ENCODE results near the gene OVCH1.
"Not testable (repeated sequence)": the region's sequence is repeated elsewhere in the genome, so short reads cannot be mapped to it uniquely, and the experiment has no call there.

Gene OVCH1

DNA sequence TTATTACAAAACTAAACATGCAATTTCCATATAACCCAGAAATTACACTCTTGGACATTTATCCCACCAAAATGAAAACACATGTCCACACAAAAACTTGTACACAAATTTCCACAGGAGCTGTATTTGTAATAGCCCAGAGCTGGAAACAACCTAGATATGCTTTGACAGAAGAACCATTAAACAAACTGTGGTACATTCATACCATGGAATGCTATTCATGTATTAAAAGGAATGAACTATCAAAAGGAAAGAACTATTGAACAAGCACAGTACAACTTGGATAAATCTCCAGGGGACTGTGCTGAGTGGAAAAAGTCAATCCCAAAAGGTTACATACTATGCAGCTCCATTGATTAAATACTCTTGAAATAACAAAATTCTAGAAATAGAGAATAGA lies 80.7 kb downstream of the OVCH1 start:
- DNase-seq (ENCODE audit: extremely low read depth in 1 of 2, low read depth in 1 of 2): no peak

DNA sequence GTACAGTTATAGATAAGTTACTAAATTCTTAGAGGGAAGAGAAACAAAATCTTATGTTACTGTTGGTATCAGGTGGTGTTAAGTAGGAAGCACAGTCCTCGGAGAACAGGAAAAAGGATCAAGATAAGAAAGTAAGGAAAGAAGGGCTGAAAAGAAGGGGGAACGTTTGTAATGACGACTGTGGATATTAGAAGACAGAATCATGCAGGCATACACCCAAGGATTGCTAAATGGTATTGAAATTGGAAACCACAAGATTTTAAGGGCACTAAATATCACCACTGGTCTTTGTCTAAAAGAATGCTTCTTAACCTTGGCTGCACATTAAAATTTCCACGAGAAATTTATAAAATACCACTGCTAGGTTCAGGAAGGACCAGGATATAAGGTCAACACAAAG lies 82.4 kb downstream of the OVCH1 start:
- DNase-seq (ENCODE audit: extremely low read depth in 1 of 2, low read depth in 1 of 2): no peak

DNA sequence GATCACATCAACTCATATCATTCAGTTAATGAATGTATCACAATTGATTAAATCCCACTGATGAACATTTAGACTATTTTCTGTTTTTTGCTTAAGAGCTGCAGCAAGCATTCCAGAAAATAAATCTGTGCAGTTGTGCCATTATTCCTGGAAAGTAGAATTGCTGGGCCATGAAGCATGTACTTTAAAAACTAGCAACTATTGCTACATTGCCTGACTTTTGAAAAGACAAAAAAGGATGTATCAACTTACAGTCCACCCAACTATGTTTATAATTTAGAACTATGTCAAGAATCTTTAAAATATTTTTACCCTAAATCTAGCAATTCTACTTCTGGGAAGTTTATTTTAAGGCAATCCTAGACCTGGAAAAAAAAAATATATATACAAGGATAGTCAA lies 83.1 kb downstream of the OVCH1 start:
- DNase-seq (ENCODE audit: extremely low read depth in 1 of 2, low read depth in 1 of 2): no peak

DNA sequence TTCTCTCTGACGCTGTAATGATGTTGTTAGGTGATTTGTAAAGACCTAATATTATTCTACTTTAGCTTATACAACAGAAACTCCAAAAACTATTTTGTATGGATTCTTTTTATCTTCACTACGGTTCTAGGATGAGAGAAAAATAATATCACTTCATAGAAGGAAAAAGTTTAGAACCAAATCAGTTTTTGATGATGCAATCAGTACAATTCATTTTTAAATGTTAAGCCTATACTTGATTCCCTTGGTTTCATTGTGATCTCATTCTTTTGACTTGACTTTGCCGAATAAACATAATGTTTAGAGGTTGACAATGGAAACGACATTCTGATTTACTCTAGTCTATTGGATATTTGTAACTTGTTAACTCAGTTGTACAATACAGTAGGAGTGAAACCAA lies 91.9 kb downstream of the OVCH1 start:
- no peak for DNase-seq (ENCODE audit: extremely low read depth in 1 of 2, low read depth in 1 of 2)

DNA sequence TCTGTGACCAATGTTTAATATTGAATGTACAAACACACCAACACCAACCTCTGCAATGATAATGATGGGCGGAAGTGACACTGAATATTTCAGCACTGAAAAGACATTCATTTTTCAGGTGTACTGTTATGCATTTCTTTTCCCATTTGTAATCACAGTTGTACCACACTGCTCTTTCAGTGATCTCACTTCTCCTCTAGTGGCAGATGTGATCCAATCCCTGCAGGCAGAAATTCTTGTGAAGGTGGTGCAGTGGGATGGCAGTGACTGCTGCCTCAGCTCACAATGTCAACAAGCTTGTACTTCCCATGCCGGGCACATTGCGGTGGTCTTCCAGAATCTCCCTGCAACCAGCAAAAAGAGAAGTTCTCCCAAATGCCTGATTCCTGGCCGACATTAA lies 93.5 kb downstream of the OVCH1 start:
- no peak for DNase-seq (ENCODE audit: extremely low read depth in 1 of 2, low read depth in 1 of 2)

DNA sequence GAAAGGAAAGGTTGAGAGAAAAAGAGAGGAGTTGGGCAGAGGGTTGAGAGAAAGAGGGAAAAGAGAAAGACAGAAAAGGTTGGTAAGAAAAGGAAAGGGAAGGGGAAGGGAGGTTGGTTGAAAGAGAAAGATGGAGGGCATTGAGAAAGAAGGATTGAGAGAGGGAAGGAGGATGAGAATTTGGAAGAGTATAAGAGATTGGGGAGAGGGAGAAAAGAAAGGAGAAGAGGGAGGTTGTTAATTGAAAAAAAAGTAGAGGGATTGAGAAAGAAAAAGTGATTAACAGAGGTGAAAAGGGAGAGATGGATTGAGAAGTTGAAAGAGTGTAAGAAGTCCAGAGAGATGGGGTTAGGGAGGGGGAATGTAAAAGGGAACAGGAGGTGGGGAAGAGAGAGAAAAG lies 95.0 kb downstream of the OVCH1 start:
- DNase-seq (ENCODE audit: extremely low read depth in 1 of 2, low read depth in 1 of 2): no peak

DNA sequence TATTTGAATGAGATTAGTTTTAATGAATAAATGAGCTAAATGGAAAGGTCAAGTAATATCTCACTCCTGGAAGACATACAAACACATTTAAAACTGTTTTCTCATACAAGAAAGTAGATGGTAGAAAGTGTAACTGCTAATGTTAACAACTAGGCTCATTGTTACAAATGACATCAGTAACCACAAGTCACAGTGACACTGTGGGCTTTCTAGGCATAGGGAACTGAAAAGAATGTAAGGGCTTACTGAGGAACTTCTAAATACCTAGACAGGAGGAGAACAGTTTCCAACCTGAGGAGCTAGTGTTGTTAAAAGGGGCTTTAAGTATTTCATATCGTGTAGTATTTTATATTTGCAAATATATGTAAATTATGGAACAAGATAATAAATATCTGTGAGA lies 99.0 kb downstream of the OVCH1 start:
- DNase-seq (ENCODE audit: extremely low read depth in 1 of 2, low read depth in 1 of 2): no peak

DNA sequence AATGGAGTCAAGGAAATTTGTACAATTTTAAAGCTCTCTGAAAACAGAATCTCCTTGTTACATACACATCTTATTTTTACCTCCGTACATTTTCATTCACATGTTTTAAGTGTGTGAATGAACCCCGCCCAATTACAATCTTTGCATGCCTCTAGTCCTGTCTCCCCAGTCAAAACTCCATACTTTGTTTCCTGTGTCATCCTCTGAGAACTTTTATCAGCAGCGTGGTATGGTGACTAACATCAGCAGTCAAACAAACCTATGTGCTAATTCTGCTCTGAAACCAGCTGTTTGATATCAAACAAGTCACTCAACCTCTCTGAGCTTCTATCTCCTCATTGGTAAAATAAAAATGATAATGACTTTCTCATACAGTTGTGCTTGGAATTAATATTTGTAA lies 100.7 kb downstream of the OVCH1 start:
- DNase-seq (ENCODE audit: extremely low read depth in 1 of 2, low read depth in 1 of 2): no peak

DNA sequence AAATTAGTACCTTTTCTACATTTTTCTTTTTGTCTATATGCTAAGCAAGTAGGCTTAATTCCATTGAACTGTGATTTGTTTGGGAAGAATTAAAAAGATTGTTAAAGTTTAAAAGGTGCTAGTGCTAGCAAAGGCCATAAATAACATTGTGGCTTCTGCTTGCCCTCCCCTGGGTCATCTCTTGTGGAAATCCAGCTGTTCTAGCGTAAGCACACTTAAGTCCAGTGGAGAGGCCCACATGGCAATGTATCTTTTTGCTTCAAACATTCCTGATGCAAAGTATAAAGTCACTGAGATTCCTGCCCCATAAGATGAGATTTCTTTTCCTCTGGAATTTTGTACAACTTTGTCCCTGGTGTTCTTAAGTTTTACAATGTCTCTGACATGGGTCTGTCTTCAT lies 102.1 kb downstream of the OVCH1 start:
- no peak for DNase-seq (ENCODE audit: extremely low read depth in 1 of 2, low read depth in 1 of 2)

DNA sequence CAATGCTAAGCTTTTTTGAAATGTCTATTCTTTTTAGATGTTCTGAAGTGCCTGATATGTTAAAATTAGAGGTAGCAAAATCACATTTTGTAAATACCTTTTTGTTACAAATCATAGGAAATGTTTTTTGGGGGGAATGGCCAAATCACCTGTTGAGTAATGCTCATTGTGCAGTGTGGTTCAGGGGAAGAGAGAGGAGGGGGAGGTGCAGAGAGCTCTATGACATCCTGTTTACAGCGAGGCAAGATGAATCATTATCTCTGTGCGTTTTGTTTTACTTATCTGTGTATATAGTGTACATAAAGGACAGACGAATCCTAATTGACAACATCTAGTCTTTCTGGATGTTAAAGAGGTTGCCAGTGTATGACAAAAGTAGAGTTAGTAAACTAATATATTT lies 107.1 kb downstream of the OVCH1 start:
- not testable (repeated sequence) for DNase-seq (ENCODE audit: extremely low read depth in 1 of 2, low read depth in 1 of 2)

DNA sequence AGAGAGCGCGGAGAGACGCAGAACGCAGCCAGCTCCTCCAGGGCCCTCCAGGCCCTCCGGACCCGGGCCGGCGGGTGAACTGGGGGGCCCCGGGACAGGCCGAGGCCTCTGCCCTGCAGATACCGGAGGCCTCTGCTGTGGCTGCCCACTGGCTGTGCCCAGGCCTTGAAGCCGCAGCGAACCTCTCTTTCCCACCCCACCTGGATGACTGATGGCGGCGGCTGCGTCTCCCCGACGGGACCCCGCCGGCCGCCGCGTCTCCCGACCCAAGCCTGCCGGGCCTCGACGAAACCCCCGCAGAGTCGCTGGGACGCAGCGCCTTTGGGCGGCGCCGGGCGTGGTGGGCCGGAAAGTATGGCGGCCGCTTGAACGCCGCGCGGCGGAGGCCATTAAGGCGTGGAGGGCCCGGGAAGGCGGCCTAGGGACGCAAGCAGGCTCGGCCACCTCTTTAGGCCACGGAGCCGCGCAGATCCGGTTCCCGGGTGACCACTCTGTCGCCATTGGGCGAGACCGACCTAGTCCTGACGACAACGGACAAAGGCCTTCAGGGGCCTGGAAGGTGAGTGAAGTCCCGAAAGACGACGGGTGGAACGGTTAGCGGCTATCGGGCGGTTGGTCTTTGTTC lies 108.1 kb downstream of the OVCH1 start:
- DNase-seq (ENCODE audit: extremely low read depth in 1 of 2, low read depth in 1 of 2): no peak

DNA sequence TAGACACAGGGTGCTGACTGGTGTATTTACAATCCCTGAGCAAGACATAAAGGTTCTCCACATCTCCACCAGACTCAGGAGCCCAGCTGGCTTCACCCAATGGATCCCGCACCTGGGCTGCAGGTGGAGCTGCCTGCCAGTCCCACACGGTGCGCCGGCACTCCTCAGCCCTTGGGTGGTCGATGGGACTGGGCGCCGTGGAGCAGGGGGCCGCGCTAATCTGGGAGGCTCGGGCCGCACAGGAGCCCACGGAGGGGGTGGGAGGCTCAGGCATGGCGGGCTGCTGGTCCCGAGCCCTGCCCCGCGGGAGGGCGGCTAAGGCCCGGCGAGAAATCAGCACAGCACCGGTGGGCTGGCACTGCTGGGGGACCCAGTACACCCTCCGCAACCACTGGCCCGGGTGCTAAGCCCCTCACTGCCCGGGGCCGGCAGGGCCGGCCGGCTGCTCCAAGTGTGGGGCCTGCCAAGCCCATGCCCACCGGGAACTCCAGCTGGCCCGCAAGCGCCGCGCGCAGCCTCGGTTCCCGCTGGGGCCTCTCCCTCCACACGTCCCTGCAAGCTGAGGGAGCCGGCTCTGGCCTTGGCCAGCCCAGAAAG lies 111.3 kb downstream of the OVCH1 start:
- not testable (repeated sequence) for DNase-seq (ENCODE audit: extremely low read depth in 1 of 2, low read depth in 1 of 2)

DNA sequence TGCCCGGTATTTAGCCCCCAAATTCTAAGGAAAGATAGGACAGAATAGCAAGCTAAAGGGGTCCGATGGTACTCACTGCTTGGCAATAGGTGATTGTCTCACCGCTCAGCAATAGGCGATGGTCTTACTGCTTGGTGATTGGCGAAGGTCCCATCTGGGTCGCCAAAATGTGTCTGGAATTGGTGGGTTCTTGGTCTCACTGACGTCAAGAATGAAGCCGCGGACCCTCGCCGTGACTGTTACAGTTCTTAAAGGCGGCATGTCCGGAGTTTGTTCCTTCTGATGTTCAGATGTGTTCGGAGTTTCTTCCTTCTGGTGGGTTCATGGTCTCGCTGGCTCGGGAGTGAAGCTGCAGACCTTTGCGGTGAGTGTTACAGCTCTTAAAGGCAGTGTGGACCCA lies 112.3 kb downstream of the OVCH1 start:
- not testable (repeated sequence) for DNase-seq (ENCODE audit: extremely low read depth in 1 of 2, low read depth in 1 of 2)

DNA sequence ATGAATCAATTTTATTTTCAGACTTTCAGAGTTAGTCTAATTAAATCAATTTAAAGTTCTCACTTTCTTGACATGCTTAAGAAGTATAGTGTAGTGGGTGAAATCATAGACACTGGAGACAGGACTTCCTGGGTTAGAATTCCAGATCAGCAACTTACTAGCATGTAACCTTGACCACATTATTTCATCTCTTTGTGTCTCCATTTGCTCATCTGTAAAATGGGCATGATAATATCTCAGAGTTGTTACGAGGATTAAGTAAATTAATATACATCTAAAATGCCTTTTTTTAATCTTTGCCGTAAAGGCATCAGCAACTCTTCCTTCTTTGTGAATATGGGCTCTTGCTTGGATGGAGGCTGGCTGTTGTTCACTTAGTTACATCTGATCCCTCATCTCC lies 115.2 kb downstream of the OVCH1 start:
- DNase-seq (ENCODE audit: extremely low read depth in 1 of 2, low read depth in 1 of 2): no peak

DNA sequence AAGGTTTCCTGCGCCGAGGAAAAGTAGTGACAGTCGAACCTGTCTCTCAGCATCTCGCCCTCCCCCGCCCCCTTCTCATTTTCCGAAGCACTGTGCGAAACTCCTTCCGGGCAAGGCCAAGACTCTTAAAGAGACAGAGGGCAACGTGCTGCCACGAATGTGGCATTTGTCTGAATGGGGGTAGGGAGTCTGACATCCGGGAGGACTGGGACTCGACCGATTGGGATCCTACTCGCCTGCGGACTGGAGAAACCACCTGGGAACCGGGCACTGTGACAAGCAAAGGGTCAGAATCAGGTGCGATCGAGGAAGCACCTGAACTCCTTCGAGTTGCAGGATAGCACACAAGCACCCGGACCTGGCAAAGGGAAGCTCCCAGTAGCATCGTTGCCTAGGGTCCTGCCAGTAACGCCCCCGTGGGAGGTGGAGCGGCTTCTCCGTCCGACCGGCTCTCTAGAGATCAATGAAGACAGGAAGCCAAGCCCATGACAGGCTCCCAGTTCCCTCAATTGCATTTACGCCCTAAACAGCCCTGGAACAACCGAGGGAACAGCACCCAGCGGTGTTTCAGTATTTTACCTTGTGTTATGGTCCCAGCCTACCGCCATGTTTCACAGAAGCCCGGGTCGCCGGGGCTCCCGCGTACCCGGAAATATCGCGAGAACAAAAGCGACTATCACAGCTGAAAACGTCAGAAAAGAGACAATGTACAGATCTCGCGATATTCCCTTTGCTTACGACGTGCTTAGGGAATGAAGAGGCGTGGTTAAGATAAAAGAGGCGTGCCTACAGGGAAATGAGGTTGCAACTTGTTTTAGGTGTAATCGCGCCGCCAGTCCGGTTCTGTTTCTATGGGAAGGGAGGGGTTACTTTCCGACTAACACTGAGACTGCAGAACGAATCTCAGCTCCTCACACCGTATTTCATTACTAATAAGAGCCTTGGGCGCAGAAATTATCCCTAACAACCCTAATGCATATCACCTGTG lies 116.7 kb downstream of the OVCH1 start, which contains the start of gene ERGIC2:
TSS of gene ERGIC2 (minus strand) at position 637 of the 988 bp plus-strand sequence. CDS start 9,539 bp downstream, outside the sequence.
- peak; percentile 72 to 86 for DNase-seq (ENCODE audit: extremely low read depth in 1 of 2, low read depth in 1 of 2)

Data from activated CD8-positive, alpha-beta memory T cell treated with anti-CD3 and anti-CD28 coated beads for 1 hour (primary cell).